ENCODE measurements around the gene PDXDC1. TPM values are rescaled to one million over a fixed set of nuclear protein-coding genes. Genes with fewer than 3 reads are reported as not detected.
A peak's percentile ranks its signal among the peaks of the same experiment; 100 is the strongest.
"Not testable (repeated sequence)": the region's sequence is repeated elsewhere in the genome, so short reads cannot be mapped to it uniquely, and the experiment has no call there.

PDXDC1 gene
- total and polyA plus RNA-seq, 5 donors from 2014 or later, result 27.4 to 91.2 (median 29.7) TPM

DNA sequence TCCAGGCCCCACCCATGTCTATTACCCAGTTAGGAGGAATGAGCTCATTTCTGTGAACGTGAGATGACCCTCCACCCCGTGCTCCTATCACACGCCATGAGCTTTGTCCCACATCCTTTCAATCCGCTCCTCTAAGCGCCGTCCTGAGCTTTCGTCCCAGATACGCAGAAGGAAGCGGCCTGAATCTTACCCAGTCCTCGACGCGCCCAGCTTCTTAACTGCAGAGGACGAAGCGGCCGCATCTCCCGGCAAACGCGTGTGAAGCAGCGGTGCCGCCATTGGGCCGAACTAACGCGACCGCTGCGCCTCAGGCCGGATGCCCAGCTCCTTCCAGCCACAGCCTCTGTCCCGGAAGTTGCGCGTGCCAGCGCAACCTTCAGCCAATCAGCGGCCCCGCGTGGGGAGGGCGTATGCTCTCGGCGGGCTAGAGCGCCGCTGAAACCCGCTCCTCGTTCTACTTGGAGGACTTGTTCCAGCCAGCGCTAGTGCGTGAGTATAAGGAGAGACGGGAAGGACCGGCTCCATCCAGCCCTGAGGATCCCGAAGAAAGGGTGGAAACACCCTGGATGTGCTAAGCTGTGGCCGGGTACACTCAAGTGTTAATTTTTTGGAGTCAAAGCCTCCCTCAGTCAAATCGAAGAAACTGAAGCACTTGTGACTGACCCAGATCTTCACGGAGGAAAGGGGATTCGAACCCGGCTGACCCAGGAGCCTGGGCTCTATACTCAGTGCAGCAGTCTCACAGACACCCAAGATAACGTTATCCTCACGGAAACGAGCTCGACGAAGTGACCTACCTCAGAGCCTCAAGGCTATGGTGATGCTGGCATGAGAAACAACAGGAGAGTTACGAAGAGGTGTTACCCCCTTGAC is 119.4 kb downstream of the PDXDC1 start, which contains the start of gene RRN3:
TSS of gene RRN3 (minus strand) at position 318 of the 873 bp plus-strand sequence. CDS start at position 279, 39 bp downstream.
- H3K36me3 Mint-ChIP-seq; H3K9me3 ChIP-seq (ENCODE audit: control insufficient read depth in 2 of 2, low read length in 2 of 2); H3K27me3 ChIP-seq (ENCODE audit: control insufficient read depth, insufficient read depth, low read length); H3K27me3 Mint-ChIP-seq; H3K9me3 Mint-ChIP-seq; H3K36me3 ChIP-seq (ENCODE audit: control insufficient read depth, insufficient read depth, low read length): not testable (repeated sequence)
- peak; percentile 80 to 93 (median 83) for DNase-seq
- Histone ChIP-seq H3K4me3 (ENCODE audit: low read depth, low read length) (peak within 1 kb of the TSS; percentile 90), H3K27ac (ENCODE audit: insufficient read depth, low read length, poor library complexity, severe bottlenecking) (peak within 1 kb of the TSS; percentile 68), H3K4me1 (ENCODE audit: control insufficient read depth, insufficient read depth, low read length, poor library complexity, severe bottlenecking) (peaks cover 14% of the 10 kb centered on the region)
- peak within 1 kb of the TSS; percentile 97 to 98 (median 97) for H3K4me3 Mint-ChIP-seq
- ATAC-seq (ENCODE audit: low read depth in 2 of 2), result peak; percentile 99 to 100
- H3K4me1 Mint-ChIP-seq, result peaks cover 14 to 39% (median 19%) of the 10 kb centered on the region in 4 donors
- H3K27ac Mint-ChIP-seq, result peak within 1 kb of the TSS; percentile 97 to 99 (median 98)

DNA sequence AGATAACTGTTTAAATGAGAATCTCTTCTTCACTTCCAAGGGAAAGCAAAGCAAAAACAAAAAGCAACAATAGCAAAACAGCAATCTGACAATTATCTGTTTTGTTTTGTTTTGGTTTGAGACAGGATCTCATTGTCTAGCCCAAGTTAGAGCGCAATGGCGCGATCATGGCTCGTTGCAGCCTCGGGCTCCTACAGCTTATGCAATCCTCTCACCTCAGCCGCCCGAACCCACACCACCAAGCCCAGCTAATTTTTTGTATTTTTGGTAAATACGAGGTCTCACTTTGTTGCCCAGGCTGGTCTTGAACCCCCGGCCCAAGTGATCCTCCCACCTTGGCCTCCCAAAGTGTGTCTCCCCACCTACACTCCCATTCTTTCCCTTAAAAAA is 121.8 kb downstream of the PDXDC1 start:
- H3K27ac Mint-ChIP-seq; H3K9me3 ChIP-seq (ENCODE audit: control insufficient read depth in 2 of 2, low read length in 2 of 2); H3K27ac ChIP-seq (ENCODE audit: insufficient read depth, low read length, poor library complexity, severe bottlenecking); H3K9me3 Mint-ChIP-seq; DNase-seq; H3K27me3 ChIP-seq (ENCODE audit: control insufficient read depth, insufficient read depth, low read length); H3K27me3 Mint-ChIP-seq; ATAC-seq (ENCODE audit: low read depth in 2 of 2); H3K36me3 Mint-ChIP-seq; H3K36me3 ChIP-seq (ENCODE audit: control insufficient read depth, insufficient read depth, low read length); H3K4me3 ChIP-seq (ENCODE audit: low read depth, low read length): not testable (repeated sequence)
- H3K4me1 ChIP-seq (ENCODE audit: control insufficient read depth, insufficient read depth, low read length, poor library complexity, severe bottlenecking), result peaks cover 14% of the 10 kb centered on the region
- Mint-ChIP-seq H3K4me1 (peaks cover 8 to 29% (median 16%) of the 10 kb centered on the region in 4 donors), H3K4me3 (peak overlapping the region in 3 of 4 donors; percentile 4 to 61 (median 17))

DNA sequence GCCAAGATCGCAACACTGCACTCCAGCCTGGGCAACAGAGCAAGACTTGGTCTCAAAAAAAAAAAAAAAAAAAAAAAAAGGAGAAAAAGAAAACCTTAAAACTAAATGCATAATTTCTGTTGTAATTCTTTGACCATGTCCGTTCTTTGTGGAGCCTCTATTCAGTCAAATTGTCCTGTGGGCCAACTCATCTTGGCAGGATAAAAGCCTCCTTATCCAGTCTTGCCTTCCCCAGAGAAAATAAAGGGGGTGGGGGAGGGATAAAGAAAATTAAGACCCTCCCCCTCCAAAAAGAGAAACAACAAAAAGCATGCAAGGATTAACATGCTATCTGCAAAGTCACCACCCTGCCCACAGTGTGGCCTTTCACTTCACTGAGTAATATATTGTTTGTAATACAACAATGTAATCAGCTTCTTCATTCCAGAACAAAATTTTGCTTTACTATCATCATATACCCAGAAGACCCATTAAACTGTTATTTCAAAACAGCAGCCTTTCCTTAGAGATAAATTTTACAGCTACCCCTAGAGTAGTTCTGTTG is 124.6 kb downstream of the PDXDC1 start:
- not testable (repeated sequence) for H3K4me1 Mint-ChIP-seq

DNA sequence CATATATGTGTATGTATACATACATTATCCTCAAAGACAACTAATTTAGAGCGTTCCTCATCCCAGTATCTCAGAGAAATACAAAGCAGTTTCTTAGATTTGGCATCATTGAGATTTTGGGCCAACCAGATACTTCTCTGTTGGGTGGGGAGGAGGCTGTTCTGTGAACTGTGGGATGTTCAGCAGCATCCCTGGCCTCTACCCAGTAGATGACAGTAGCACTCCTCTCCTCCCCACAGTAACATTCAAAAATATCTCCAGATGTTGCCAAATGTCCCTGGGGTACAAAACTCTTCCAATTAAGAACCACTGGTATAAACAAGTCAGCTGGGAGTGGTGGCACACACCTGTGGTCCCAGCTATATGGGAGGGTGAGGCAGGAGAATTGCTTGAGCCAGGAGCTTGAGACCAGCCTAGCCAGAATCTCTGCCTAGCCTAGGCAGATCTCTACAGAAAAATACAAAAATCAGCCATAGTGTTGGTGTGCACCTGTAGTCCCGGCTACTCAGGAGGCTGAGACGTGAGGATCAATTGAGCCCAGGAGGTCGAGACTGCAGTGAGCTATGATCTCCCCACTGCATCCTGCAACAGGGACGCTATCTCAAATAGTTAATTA is 125.7 kb downstream of the PDXDC1 start:
- H3K36me3 Mint-ChIP-seq; H3K36me3 ChIP-seq (ENCODE audit: control insufficient read depth, insufficient read depth, low read length); H3K27ac ChIP-seq (ENCODE audit: insufficient read depth, low read length, poor library complexity, severe bottlenecking); H3K27me3 ChIP-seq (ENCODE audit: control insufficient read depth, insufficient read depth, low read length); H3K4me1 ChIP-seq (ENCODE audit: control insufficient read depth, insufficient read depth, low read length, poor library complexity, severe bottlenecking); H3K4me3 Mint-ChIP-seq; H3K9me3 Mint-ChIP-seq; H3K4me3 ChIP-seq (ENCODE audit: low read depth, low read length); H3K9me3 ChIP-seq (ENCODE audit: control insufficient read depth in 2 of 2, low read length in 2 of 2); DNase-seq; H3K4me1 Mint-ChIP-seq; H3K27me3 Mint-ChIP-seq; ATAC-seq (ENCODE audit: low read depth in 2 of 2); H3K27ac Mint-ChIP-seq: not testable (repeated sequence)

More for the DNA sequence above, 124.6 kb downstream of the PDXDC1 start:
- H3K27ac ChIP-seq (ENCODE audit: insufficient read depth, low read length, poor library complexity, severe bottlenecking); H3K27me3 Mint-ChIP-seq; ATAC-seq (ENCODE audit: low read depth in 2 of 2); H3K4me3 Mint-ChIP-seq; H3K9me3 ChIP-seq (ENCODE audit: control insufficient read depth in 2 of 2, low read length in 2 of 2); H3K4me3 ChIP-seq (ENCODE audit: low read depth, low read length); H3K9me3 Mint-ChIP-seq; H3K4me1 ChIP-seq (ENCODE audit: control insufficient read depth, insufficient read depth, low read length, poor library complexity, severe bottlenecking); H3K36me3 ChIP-seq (ENCODE audit: control insufficient read depth, insufficient read depth, low read length); H3K36me3 Mint-ChIP-seq; H3K27me3 ChIP-seq (ENCODE audit: control insufficient read depth, insufficient read depth, low read length); DNase-seq; H3K27ac Mint-ChIP-seq: not testable (repeated sequence)

DNA sequence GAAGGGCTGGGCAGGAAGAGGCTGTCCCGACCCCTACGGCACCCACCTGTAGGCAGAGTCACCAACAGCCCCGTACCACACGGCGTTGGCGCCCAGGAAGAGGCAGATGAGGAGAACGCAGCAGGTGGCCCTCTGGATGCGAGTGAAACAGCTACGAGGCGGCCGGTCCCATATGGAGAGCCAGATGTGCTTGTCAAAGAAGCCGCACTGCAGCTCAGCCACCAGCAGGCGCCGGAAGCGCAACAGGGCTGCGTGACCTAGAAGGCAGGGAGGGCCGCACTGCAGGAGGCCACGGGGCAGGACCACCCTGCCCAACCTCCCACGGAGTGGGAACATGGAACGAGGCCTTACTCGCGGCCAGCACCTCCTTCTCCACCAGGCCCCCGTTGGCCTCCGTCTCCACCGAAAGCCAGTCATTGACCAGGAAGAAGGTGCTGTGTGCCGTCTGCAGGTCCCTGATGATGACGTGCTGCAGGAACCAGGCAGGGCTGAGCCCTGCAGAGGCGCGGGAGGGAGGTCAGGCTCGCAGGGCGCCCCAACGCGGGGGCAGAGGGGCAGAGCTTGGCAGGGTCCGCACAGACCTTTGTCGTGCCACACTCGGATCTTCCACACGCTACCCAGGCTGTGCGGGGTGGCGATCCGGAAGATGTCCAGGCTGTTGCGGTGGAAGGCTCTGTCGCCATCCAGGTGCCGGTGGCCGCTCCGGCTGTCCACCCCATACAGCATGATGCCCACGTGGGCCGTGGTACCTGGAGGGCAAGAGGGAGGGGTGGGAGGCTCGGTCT is 153.0 kb downstream of the PDXDC1 start:
- not testable (repeated sequence) for H3K27me3 ChIP-seq (ENCODE audit: control insufficient read depth, insufficient read depth, low read length); DNase-seq; H3K27ac ChIP-seq (ENCODE audit: insufficient read depth, low read length, poor library complexity, severe bottlenecking); ATAC-seq (ENCODE audit: low read depth in 2 of 2); H3K36me3 Mint-ChIP-seq; H3K27me3 Mint-ChIP-seq; H3K27ac Mint-ChIP-seq; H3K4me3 Mint-ChIP-seq; H3K4me3 ChIP-seq (ENCODE audit: low read depth, low read length); H3K9me3 ChIP-seq (ENCODE audit: control insufficient read depth in 2 of 2, low read length in 2 of 2); H3K36me3 ChIP-seq (ENCODE audit: control insufficient read depth, insufficient read depth, low read length); H3K9me3 Mint-ChIP-seq; H3K4me1 Mint-ChIP-seq; H3K4me1 ChIP-seq (ENCODE audit: control insufficient read depth, insufficient read depth, low read length, poor library complexity, severe bottlenecking)

DNA sequence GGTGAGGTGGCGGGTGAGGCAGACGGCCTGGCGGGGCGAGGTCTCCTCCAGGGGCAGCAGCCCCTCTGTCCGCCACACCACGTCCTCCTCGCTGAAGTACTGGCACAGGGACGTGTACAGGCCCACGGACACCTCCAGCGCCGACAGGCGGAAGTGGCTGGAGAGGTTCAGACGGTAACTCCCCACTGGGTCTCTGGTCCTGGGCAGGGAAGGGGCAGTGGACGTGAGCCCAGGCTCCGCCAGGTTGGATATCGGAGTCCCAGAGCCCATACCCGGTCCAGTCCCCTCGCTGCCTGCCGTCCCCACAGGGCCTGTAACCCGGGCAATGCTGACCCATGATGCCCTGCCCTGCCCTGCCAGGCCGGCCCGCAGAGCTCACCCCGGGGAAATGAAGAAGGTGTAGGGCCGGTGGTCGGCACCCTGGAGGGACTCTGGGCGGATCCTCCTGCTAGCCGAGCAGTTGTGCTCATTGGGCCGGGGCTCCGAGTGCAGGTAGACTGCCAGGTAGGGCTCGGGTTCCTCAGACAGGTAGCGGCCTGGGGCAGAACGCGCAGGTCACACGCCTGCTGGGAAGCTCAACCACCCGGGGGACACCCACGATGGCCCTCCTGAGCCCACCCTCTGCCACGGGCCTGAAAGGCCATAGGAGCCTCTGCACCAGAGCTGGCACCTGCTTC is 155.6 kb downstream of the PDXDC1 start:
- not testable (repeated sequence) for H3K27me3 Mint-ChIP-seq; DNase-seq; H3K36me3 Mint-ChIP-seq; H3K4me1 Mint-ChIP-seq; H3K27me3 ChIP-seq (ENCODE audit: control insufficient read depth, insufficient read depth, low read length); H3K27ac ChIP-seq (ENCODE audit: insufficient read depth, low read length, poor library complexity, severe bottlenecking); H3K9me3 ChIP-seq (ENCODE audit: control insufficient read depth in 2 of 2, low read length in 2 of 2); ATAC-seq (ENCODE audit: low read depth in 2 of 2); H3K27ac Mint-ChIP-seq; H3K4me3 ChIP-seq (ENCODE audit: low read depth, low read length); H3K36me3 ChIP-seq (ENCODE audit: control insufficient read depth, insufficient read depth, low read length); H3K4me3 Mint-ChIP-seq; H3K9me3 Mint-ChIP-seq; H3K4me1 ChIP-seq (ENCODE audit: control insufficient read depth, insufficient read depth, low read length, poor library complexity, severe bottlenecking)

DNA sequence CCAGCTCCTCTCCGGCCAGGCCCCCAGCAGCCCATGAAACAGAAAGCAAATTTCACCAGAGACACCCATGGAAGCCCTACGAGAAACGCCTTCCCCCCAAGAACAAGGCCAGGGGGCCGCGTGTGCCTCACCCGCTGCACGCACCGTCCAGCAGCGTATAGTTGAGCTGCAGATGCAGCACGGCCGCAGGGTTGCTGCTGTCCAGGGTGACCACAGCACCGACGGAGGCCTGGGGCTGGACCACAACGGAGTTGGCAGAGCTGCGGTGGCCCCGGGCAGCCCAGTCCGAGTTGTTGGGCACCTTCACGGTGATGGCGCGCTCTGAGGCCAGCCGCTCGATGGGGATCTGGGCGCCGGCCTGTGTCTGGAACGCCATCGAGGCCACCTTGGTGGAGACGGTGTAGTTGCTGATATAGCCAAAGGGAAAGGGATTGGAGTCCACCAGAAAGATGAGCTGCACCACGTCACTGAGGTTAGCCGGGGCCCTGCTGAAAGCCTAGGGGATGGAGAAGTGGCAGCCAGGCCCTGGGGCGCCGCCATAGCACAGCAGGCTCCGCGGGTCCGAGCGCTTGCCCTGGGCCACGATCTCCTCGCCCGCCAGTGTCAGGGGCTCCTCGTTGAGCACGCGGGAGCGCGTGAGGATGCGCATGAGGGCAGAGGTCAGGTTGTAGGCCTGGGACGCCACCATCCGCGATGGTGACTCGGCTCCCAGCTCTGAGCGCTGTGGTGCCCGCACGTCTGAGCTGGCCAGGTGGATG is 156.3 kb downstream of the PDXDC1 start:
- not testable (repeated sequence) for H3K27ac Mint-ChIP-seq; H3K4me3 ChIP-seq (ENCODE audit: low read depth, low read length); H3K36me3 Mint-ChIP-seq; H3K27ac ChIP-seq (ENCODE audit: insufficient read depth, low read length, poor library complexity, severe bottlenecking); ATAC-seq (ENCODE audit: low read depth in 2 of 2); H3K27me3 Mint-ChIP-seq; H3K4me1 ChIP-seq (ENCODE audit: control insufficient read depth, insufficient read depth, low read length, poor library complexity, severe bottlenecking); H3K4me1 Mint-ChIP-seq; DNase-seq; H3K36me3 ChIP-seq (ENCODE audit: control insufficient read depth, insufficient read depth, low read length); H3K4me3 Mint-ChIP-seq; H3K9me3 ChIP-seq (ENCODE audit: control insufficient read depth in 2 of 2, low read length in 2 of 2); H3K27me3 ChIP-seq (ENCODE audit: control insufficient read depth, insufficient read depth, low read length); H3K9me3 Mint-ChIP-seq
